Lung (tissue), 12 donors: Measurements from ENCODE around the gene COL6A3. TPM values are rescaled to one million over a fixed set of nuclear protein-coding genes. Genes with fewer than 3 reads are reported as not detected.
A peak's percentile ranks its signal among the peaks of the same experiment; 100 is the strongest.

ENCODE experiments used
- ATAC-seq: fragments of 200-7000 bp; cut with Tn5 transposase; one replicate; pipeline ENCODE4 v1.9.1; 2020; ENCODE audit warnings: moderate number of reproducible peaks; ENCODE audit not compliant: insufficient read depth, low FRiP score
- DNase-seq, 3 donors: peaks; one replicate each; pipeline ENCODE4 v3.0.0-alpha.2; 2013 to 2017
- H3K27ac ChIP-seq, 2 donors: one replicate each; pipeline ENCODE4 v1.5.1; 2013; ENCODE audit warnings: mild to moderate bottlenecking in 2 of 2, moderate library complexity in 2 of 2, control low read depth in 1 of 2, inconsistent platforms in 1 of 2, low read depth in 1 of 2, low read length in 1 of 2
- H3K27me3 ChIP-seq, 3 donors: one replicate each; pipeline ENCODE4 v1.5.1; 2013; ENCODE audit warnings: low read length in 2 of 3; ENCODE audit not compliant: control insufficient read depth in 3 of 3, insufficient read depth in 3 of 3
- H3K36me3 ChIP-seq, 4 donors: one replicate each; pipeline ENCODE4 v1.5.1; 2013; ENCODE audit warnings: low read length in 4 of 4, mild to moderate bottlenecking in 1 of 4, moderate library complexity in 1 of 4; ENCODE audit not compliant: control insufficient read depth in 4 of 4, insufficient read depth in 4 of 4
- H3K4me1 ChIP-seq, 5 donors: one replicate each; pipeline ENCODE4 v1.5.1; 2013; ENCODE audit warnings: low read length in 5 of 5, mild to moderate bottlenecking in 2 of 5, moderate library complexity in 1 of 5; ENCODE audit not compliant: control insufficient read depth in 5 of 5, insufficient read depth in 5 of 5
- H3K4me3 ChIP-seq: one replicate; pipeline ENCODE4 v1.5.1; 2013; ENCODE audit warnings: mild to moderate bottlenecking, control low read depth, moderate library complexity
- H3K9ac ChIP-seq, 2 donors: one replicate each; pipeline ENCODE4 v1.5.1; 2013; ENCODE audit warnings: low read length in 2 of 2, control low read depth in 1 of 2; ENCODE audit not compliant: insufficient read depth in 1 of 2
- H3K9me3 ChIP-seq, 4 donors: one replicate each; pipeline ENCODE4 v1.5.1; 2013; ENCODE audit warnings: low read length in 3 of 4, mild to moderate bottlenecking in 1 of 4, moderate library complexity in 1 of 4; ENCODE audit not compliant: control insufficient read depth in 4 of 4, insufficient read depth in 3 of 4
- WGBS, 2 donors: extraction: QIAGEN DNeasy Blood & Tissue Kit; methylation state at CpG; one replicate each; pipeline ENCODE4 v1.1.7; 2013; 5-methylcytosine and 5-hydroxymethylcytosine counted together
- polyA plus RNA-seq, 2 donors: library from polyadenylated mRNA; stranded (reverse); fragments of 200-250 nt; gene quantifications; one replicate each; pipeline ENCODE4 v1.2.1, GENCODE V29; 2013
- total RNA-seq, 2 donors: library from RNA; depleted of rRNA in 1 of 2; stranded (reverse); fragments of >200 nt in 1 of 2; gene quantifications; one replicate each; pipeline ENCODE4 v1.2.1, GENCODE V29; 2014 to 2021
- TF ChIP-seq, protein P1 (sequence below): IDR thresholded peaks from 2 replicates; pipeline ENCODE4 v1.5.1; 2012; ENCODE audit warnings: mild to moderate bottlenecking; ENCODE audit errors: control extremely low read depth, extremely low read depth
- donor health status: control.
- donor health status: control.
- donor health status: Bipolar disorder and iron deficiency.
- donor health status: healthy.
- donor health status: DM: yes; HTN: yes; CAD: no.

The COL6A3 gene
- total and polyA plus RNA-seq, 4 donors = 36.4 to 548 (median 277) TPM

DNA sequence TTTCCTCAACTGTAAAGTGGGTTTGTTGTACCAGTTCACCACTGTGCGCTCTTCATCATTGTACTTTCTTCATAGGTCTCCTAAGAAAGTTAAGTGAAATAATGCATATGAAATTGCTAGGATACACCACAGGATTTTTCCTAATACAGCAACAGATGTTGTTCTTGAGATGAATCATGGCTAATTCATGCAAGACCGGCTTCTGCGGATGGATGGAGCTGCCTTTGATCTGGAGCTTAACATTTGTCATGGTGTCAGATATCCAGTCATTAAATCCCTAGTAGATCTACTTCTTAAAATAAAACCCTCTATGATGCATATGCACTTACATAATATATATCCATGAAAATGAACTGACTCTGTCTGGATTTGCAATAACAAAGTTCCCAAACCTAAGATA, 114.1 kb downstream of the COL6A3 start:
- H3K9ac ChIP-seq = no peak overlapping the region
- H3K4me3 ChIP-seq = no peak overlapping the region
- peaks cover 0 to 6% (median 0%) of the 10 kb centered on the region in 4 donors for H3K9me3 ChIP-seq
- ATAC-seq (no peak), DNase-seq (no peak)
- H3K27me3 ChIP-seq = no peaks in the 10 kb centered on the region
- H3K4me1 ChIP-seq = peaks cover 0 to 36% (median 19%) of the 10 kb centered on the region in 5 donors
- H3K27ac ChIP-seq = no peak overlapping the region
- no peaks in the 10 kb centered on the region for H3K36me3 ChIP-seq
- TF ChIP-seq, protein P1, sequence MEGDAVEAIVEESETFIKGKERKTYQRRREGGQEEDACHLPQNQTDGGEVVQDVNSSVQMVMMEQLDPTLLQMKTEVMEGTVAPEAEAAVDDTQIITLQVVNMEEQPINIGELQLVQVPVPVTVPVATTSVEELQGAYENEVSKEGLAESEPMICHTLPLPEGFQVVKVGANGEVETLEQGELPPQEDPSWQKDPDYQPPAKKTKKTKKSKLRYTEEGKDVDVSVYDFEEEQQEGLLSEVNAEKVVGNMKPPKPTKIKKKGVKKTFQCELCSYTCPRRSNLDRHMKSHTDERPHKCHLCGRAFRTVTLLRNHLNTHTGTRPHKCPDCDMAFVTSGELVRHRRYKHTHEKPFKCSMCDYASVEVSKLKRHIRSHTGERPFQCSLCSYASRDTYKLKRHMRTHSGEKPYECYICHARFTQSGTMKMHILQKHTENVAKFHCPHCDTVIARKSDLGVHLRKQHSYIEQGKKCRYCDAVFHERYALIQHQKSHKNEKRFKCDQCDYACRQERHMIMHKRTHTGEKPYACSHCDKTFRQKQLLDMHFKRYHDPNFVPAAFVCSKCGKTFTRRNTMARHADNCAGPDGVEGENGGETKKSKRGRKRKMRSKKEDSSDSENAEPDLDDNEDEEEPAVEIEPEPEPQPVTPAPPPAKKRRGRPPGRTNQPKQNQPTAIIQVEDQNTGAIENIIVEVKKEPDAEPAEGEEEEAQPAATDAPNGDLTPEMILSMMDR = no peak
- WGBS, 2 donors = 77 to 78% methylated on average over 3 of the region's 3 CpGs

GRCh38 chr2:237298151-237299118, 115.5 kb downstream of the COL6A3 start:
- H3K36me3 ChIP-seq = no peaks in the 10 kb centered on the region
- TF ChIP-seq, protein P1 = no peak
- WGBS, 2 donors = 72 to 83% methylated on average over 10 of the region's 10 CpGs
- no peak overlapping the region for H3K4me3 ChIP-seq
- ATAC-seq (peak; percentile 84), DNase-seq (peak in 2 of 3 donors; percentile 53 to 75)
- H3K27ac ChIP-seq = peak overlapping the region in 1 of 2 donors; percentile 50
- H3K9ac ChIP-seq = no peak overlapping the region
- no peaks in the 10 kb centered on the region for H3K27me3 ChIP-seq
- peaks cover 0 to 3% (median 0%) of the 10 kb centered on the region in 4 donors for H3K9me3 ChIP-seq
- peaks cover 0 to 50% (median 24%) of the 10 kb centered on the region in 5 donors for H3K4me1 ChIP-seq

GRCh38 chr2:237297421-237298150, 116.4 kb downstream of the COL6A3 start:
- Histone ChIP-seq H3K4me1 (peaks cover 0 to 58% (median 25%) of the 10 kb centered on the region in 5 donors), H3K4me3 (no peak overlapping the region), H3K9me3 (no peaks in the 10 kb centered on the region), H3K9ac (no peak overlapping the region), H3K36me3 (no peaks in the 10 kb centered on the region), H3K27ac (peak overlapping the region in 1 of 2 donors; percentile 24), H3K27me3 (no peaks in the 10 kb centered on the region)
- DNase-seq (peak in 1 of 3 donors; percentile 62), ATAC-seq (no peak)
- TF ChIP-seq, protein P1 = no peak
- 51 to 60% methylated on average over 6 of the region's 6 CpGs for WGBS, 2 donors
